Suprapubic skin (tissue), 4 donors: ENCODE data around the gene STKLD1. TPM values are rescaled to one million over a fixed set of nuclear protein-coding genes. Genes with fewer than 3 reads are reported as not detected.

Source experiments
- DNase-seq, 2 donors: peaks; one replicate each; pipeline ENCODE4 v3.0.0-alpha.2; 2019; ENCODE audit warnings: low spot score in 2 of 2
- H3K27ac ChIP-seq: fragments of 200-600 bp; sonication (generic); one replicate; pipeline ENCODE4 v1.5.1; 2019
- H3K27me3 ChIP-seq: fragments of 200-600 bp; sonication (generic); one replicate; pipeline ENCODE4 v1.5.1; 2019
- H3K36me3 ChIP-seq: fragments of 200-600 bp; sonication (generic); one replicate; pipeline ENCODE4 v1.5.1; 2019
- H3K4me1 ChIP-seq: fragments of 200-600 bp; sonication (generic); one replicate; pipeline ENCODE4 v1.5.1; 2019
- H3K4me3 ChIP-seq: fragments of 200-600 bp; sonication (generic); one replicate; pipeline ENCODE4 v1.5.1; 2019; ENCODE audit warnings: mild to moderate bottlenecking
- H3K9me3 ChIP-seq: fragments of 200-600 bp; sonication (generic); one replicate; pipeline ENCODE4 v1.5.1; 2019
- CTCF ChIP-seq, 2 donors: fragments of 200-600 bp in 1 of 2; fragments of 450-650 bp in 1 of 2; sonication (generic) in 1 of 2; IDR thresholded peaks; one replicate each; pipeline ENCODE4 v1.5.1; 2016 to 2019; ENCODE audit warnings: antibody characterized with exemption in 2 of 2, mild to moderate bottlenecking in 1 of 2, moderate library complexity in 1 of 2
- EP300 ChIP-seq: sonication (generic); formaldehyde crosslinking; IDR thresholded peaks from one replicate; pipeline ENCODE4 v1.6.1; 2017; ENCODE audit warnings: antibody characterized with exemption
- POLR2A ChIP-seq, 2 donors: fragments of 450-650 bp; IDR thresholded peaks; one replicate each; pipeline ENCODE4 v1.6.1; 2017; ENCODE audit warnings: antibody characterized with exemption in 2 of 2, mild to moderate bottlenecking in 2 of 2, moderate library complexity in 2 of 2
- POLR2AphosphoS5 ChIP-seq, 3 donors: sonication (generic); formaldehyde crosslinking; IDR thresholded peaks; one replicate each; pipeline ENCODE4 v1.6.1; 2017; ENCODE audit warnings: antibody characterized with exemption in 3 of 3
- WGBS: methylation state at CpG from one replicate; pipeline ENCODE4 v1.1.5; 2018; 5-methylcytosine and 5-hydroxymethylcytosine counted together
- total RNA-seq, 4 donors: library from RNA; depleted of rRNA; stranded (reverse); fragments of >200 nt; gene quantifications; one replicate each; pipeline ENCODE4 v1.1.0, GENCODE V29; 2016

STKLD1 gene
- total RNA-seq, 4 donors from 2014 or later: 1.8 to 4.2 (median 2.3) TPM; not detected in 1

GRCh38 chr9:133346021-133346785, 30.0 kb upstream of the STKLD1 start:
- Histone ChIP-seq H3K9me3 (no peaks in the 10 kb centered on the region), H3K27me3 (no peaks in the 10 kb centered on the region), H3K4me3 (peak overlapping the region; percentile 97), H3K4me1 (peaks cover 45% of the 10 kb centered on the region), H3K36me3 (peaks cover 63% of the 10 kb centered on the region), H3K27ac (peak overlapping the region; percentile 94)
- TF ChIP-seq EP300: no peak
- DNase-seq: no peak
- 60% methylated on average over 11 of the region's 15 CpGs for WGBS

- peaks cover 43% of the 10 kb centered on the region for H3K4me1 ChIP-seq
- H3K36me3 ChIP-seq: peaks cover 63% of the 10 kb centered on the region
- H3K9me3 ChIP-seq: no peaks in the 10 kb centered on the region
- WGBS: 0% methylated on average over 19 of the region's 41 CpGs
- TF ChIP-seq EP300 (no peak), CTCF (IDR thresholded peaks at IDR 0.05) (peak in 1 of 2 donors; percentile 2), POLR2AphosphoS5 (IDR thresholded peaks at IDR 0.05) (no peak), POLR2A (IDR thresholded peaks at IDR 0.05) (no peak)
- no peaks in the 10 kb centered on the region for H3K27me3 ChIP-seq
- DNase-seq: no peak
- peak overlapping the region; percentile 94 for H3K27ac ChIP-seq
- H3K4me3 ChIP-seq: peak overlapping the region; percentile 97
These were observed 28.6 kb upstream of the STKLD1 start for GRCh38 chr9:133347515-133347984.

DNA sequence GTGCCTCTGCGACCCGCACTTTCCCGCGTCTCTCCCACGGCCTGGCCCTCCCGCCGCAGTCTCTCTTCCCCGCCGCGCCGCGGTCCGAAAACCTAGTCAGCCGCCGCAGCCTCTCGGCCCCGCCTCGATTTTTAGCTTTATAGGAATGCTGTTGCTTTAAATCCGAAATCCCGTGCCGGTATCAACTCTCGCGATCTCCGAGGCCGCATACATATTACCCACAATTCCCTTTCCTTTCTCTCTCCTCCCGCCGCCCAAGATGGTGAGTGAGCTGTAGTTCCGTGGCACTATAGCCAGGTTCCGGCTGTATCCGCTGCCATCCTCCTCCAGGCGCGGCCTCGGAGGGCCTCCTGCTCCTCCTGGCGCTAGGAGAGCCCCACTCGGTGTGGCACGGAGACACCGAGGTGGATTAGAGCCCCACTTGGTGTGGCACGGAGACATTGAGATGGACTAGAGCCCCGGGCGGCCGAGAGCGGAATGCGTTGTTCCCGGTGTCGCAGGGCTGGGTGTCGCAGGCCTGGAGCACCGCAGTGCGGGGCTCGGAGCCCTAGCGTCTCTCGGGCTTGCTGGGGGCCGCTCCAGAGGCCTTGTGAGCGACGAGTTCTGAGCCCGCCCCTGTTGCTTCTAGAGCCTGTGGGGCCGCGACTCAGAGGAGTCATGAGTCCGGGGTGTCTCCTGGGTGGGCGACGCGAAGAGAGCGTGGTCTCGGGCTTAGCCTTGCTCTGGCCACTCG, 28.0 kb upstream of the STKLD1 start, which contains the start of the genes MED22 and RPL7A:
MED22 (minus strand) TSS at position 147 of the 733 bp plus-strand sequence. CDS start 1,469 bp downstream, outside the sequence.
RPL7A (plus strand) TSS at position 234 of the 733 bp plus-strand sequence; CDS start at position 260, 26 bp downstream.
- Histone ChIP-seq H3K27me3 (no peaks in the 10 kb centered on the region), H3K4me1 (peaks cover 41% of the 10 kb centered on the region), H3K9me3 (no peaks in the 10 kb centered on the region), H3K36me3 (peaks cover 63% of the 10 kb centered on the region), H3K4me3 (peak within 1 kb of the TSS; percentile 97), H3K27ac (peak within 1 kb of the TSS; percentile 94)
- peak; percentile 87 for TF ChIP-seq POLR2A (IDR thresholded peaks at IDR 0.05)
- TF ChIP-seq EP300: no peak
- peak; percentile 88 to 99 (median 97) for TF ChIP-seq POLR2AphosphoS5 (IDR thresholded peaks at IDR 0.05)
- peak in 1 of 2 donors; percentile 15 for TF ChIP-seq CTCF (IDR thresholded peaks at IDR 0.05)
- under 1% methylated on average over 41 of the region's 64 CpGs for WGBS
- peak; percentile 94 to 97 for DNase-seq

- no peak for DNase-seq
- TF ChIP-seq EP300 (no peak), POLR2A (IDR thresholded peaks at IDR 0.05) (no peak), POLR2AphosphoS5 (IDR thresholded peaks at IDR 0.05) (no peak), CTCF (IDR thresholded peaks at IDR 0.05) (no peak)
- peak overlapping the region; percentile 97 for H3K4me3 ChIP-seq
- no peaks in the 10 kb centered on the region for H3K9me3 ChIP-seq
- H3K4me1 ChIP-seq: peaks cover 41% of the 10 kb centered on the region
- peak overlapping the region; percentile 94 for H3K27ac ChIP-seq
- H3K36me3 ChIP-seq: peaks cover 60% of the 10 kb centered on the region
- no peaks in the 10 kb centered on the region for H3K27me3 ChIP-seq
- 15% methylated on average over 25 of the region's 25 CpGs for WGBS
These were observed 27.2 kb upstream of the STKLD1 start for GRCh38 chr9:133348718-133349573.

- H3K27ac ChIP-seq: no peak overlapping the region
- no peak for DNase-seq
- H3K4me1 ChIP-seq: peaks cover 50% of the 10 kb centered on the region
- peaks cover 53% of the 10 kb centered on the region for H3K36me3 ChIP-seq
- no peaks in the 10 kb centered on the region for H3K9me3 ChIP-seq
- TF ChIP-seq POLR2A (IDR thresholded peaks at IDR 0.05) (no peak), EP300 (no peak), POLR2AphosphoS5 (IDR thresholded peaks at IDR 0.05) (no peak), CTCF (IDR thresholded peaks at IDR 0.05) (no peak)
- H3K4me3 ChIP-seq: no peak overlapping the region
- 78% methylated on average over 15 of the region's 15 CpGs for WGBS
- no peaks in the 10 kb centered on the region for H3K27me3 ChIP-seq
These were observed 26.1 kb upstream of the STKLD1 start for GRCh38 chr9:133349965-133350616.
